ENCODE measurements around the gene RHOA. TPM values are rescaled to one million over a fixed set of nuclear protein-coding genes. Genes with fewer than 3 reads are reported as not detected.

RHOA gene
- total and polyA plus RNA-seq, 2 of the 13 experiments (the other 11 are each of a cell fraction or from before 2014, with no cell fraction given) = 131 to 177 TPM

DNA sequence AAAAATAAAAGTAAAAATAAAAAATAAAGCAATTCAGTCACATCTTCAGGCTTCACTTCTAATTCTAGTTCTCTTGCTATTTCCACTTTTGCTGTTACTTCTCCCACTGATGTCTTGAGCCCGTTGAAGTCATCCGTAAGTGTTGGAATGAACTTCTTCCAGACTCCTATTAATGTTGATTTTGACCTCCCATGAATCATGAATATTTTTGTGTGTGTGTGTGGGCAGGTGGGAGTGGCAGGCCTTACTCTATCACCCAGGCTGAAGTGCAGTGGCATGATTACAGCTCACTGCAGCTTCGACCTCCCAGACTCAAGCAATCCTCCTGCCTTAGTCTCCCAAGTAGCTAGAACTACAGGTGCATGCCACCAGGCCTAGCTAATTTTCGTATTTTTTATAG lies 82.6 kb downstream of the RHOA start:
- no peak for ATAC-seq
- Histone ChIP-seq H2AFZ (ENCODE audit: low read length) (no peak overlapping the region), H3K27me3 (ENCODE audit: control insufficient read depth in 1 of 2, insufficient read depth in 2 of 2, low read length in 2 of 2) (no peaks in the 10 kb centered on the region), H3K4me3 (replicated peaks in 1 of 3; ENCODE audit: insufficient read depth in 1 of 3, low read depth in 2 of 3, low read length in 3 of 3) (no peak overlapping the region), H3K9me3 (ENCODE audit: low read length) (no peaks in the 10 kb centered on the region), H4K20me1 (ENCODE audit: insufficient read depth, low read length) (no peaks in the 10 kb centered on the region), H3K9ac (ENCODE audit: insufficient read depth, low read depth, low read length) (no peak overlapping the region), H3K36me3 (replicated peaks in 1 of 2; ENCODE audit: control insufficient read depth in 1 of 2, insufficient read depth in 2 of 2, low read length in 2 of 2) (peaks cover 17 to 61% of the 10 kb centered on the region in 2 experiments), H3K4me2 (ENCODE audit: low read depth, low read length) (no peak overlapping the region), H3K79me2 (ENCODE audit: insufficient read depth, low read length) (no peaks in the 10 kb centered on the region), H3K4me1 (ENCODE audit: insufficient read depth, low read length) (no peaks in the 10 kb centered on the region), H3K27ac (ENCODE audit: extremely low read length, insufficient read depth, low read length) (no peak overlapping the region)
- no peak for DNase-seq (ENCODE audit: low spot score)
- no peak for FAIRE-seq
- BruUV-seq (replicated peaks) = no TSS peak
- intact Hi-C loops (cut with micrococcal nuclease; ENCODE audit: unreplicated experiment) = no loop called here
- ChIA-PET POLR2A (no interaction called here), CTCF (ENCODE audit: low intra/inter-chr PET ratio, low total read pairs) (no interaction called here)
- TF ChIP-seq GATAD1 (CRISPR knock-in tag; IDR thresholded peaks at IDR 0.05) = no peak
- TF ChIP-seq, protein P1, sequence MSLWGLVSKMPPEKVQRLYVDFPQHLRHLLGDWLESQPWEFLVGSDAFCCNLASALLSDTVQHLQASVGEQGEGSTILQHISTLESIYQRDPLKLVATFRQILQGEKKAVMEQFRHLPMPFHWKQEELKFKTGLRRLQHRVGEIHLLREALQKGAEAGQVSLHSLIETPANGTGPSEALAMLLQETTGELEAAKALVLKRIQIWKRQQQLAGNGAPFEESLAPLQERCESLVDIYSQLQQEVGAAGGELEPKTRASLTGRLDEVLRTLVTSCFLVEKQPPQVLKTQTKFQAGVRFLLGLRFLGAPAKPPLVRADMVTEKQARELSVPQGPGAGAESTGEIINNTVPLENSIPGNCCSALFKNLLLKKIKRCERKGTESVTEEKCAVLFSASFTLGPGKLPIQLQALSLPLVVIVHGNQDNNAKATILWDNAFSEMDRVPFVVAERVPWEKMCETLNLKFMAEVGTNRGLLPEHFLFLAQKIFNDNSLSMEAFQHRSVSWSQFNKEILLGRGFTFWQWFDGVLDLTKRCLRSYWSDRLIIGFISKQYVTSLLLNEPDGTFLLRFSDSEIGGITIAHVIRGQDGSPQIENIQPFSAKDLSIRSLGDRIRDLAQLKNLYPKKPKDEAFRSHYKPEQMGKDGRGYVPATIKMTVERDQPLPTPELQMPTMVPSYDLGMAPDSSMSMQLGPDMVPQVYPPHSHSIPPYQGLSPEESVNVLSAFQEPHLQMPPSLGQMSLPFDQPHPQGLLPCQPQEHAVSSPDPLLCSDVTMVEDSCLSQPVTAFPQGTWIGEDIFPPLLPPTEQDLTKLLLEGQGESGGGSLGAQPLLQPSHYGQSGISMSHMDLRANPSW (CRISPR knock-in tag; IDR thresholded peaks at IDR 0.05; ENCODE audit: borderline replicate concordance) = no peak
- no peak for TF ChIP-seq ZNF143 (CRISPR knock-in tag; IDR thresholded peaks at IDR 0.05)
- no peak for TF ChIP-seq ZNF547 (CRISPR knock-in tag; IDR thresholded peaks at IDR 0.05)
- no peak for TF ChIP-seq KLF9 (CRISPR knock-in tag; IDR thresholded peaks at IDR 0.05; ENCODE audit: low read depth)
- TF ChIP-seq, protein P2, sequence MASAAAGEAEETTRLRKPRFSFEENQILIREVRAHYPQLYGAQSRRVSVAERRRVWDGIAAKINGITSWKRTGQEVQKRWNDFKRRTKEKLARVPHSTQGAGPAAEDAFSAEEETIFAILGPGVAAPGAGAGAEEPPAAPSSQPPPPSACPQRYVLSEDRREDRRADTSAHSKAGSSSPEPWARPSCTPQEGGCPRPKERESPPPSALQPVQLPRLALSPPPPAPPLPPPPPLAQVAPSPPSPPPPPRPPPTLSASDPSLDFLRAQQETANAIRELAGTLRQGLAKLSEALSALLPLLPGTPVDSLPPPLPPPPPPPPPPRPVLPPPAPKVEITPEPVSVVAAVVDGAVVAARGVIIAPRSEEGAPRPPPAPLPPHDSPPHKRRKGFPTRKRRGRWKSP (CRISPR knock-in tag; IDR thresholded peaks at IDR 0.05) = no peak
- TF ChIP-seq, protein P3, sequence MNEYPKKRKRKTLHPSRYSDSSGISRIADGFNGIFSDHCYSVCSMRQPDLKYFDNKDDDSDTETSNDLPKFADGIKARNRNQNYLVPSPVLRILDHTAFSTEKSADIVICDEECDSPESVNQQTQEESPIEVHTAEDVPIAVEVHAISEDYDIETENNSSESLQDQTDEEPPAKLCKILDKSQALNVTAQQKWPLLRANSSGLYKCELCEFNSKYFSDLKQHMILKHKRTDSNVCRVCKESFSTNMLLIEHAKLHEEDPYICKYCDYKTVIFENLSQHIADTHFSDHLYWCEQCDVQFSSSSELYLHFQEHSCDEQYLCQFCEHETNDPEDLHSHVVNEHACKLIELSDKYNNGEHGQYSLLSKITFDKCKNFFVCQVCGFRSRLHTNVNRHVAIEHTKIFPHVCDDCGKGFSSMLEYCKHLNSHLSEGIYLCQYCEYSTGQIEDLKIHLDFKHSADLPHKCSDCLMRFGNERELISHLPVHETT (CRISPR knock-in tag; conservative IDR thresholded peaks at IDR 0.05) = no peak
- no peak for TF ChIP-seq KDM3A (CRISPR knock-in tag; IDR thresholded peaks at IDR 0.05; ENCODE audit: low read depth)
- TF ChIP-seq, protein P4, sequence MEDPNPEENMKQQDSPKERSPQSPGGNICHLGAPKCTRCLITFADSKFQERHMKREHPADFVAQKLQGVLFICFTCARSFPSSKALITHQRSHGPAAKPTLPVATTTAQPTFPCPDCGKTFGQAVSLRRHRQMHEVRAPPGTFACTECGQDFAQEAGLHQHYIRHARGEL (CRISPR knock-in tag; IDR thresholded peaks at IDR 0.05) = no peak
- no peak for TF ChIP-seq SP140L (CRISPR knock-in tag; IDR thresholded peaks at IDR 0.05; ENCODE audit: borderline replicate concordance)
- TF ChIP-seq, protein P5, sequence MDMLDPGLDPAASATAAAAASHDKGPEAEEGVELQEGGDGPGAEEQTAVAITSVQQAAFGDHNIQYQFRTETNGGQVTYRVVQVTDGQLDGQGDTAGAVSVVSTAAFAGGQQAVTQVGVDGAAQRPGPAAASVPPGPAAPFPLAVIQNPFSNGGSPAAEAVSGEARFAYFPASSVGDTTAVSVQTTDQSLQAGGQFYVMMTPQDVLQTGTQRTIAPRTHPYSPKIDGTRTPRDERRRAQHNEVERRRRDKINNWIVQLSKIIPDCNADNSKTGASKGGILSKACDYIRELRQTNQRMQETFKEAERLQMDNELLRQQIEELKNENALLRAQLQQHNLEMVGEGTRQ (IDR thresholded peaks at IDR 0.05; ENCODE audit: low read depth, low read length) = no peak
- TF ChIP-seq, protein P5 (CRISPR knock-in tag; IDR thresholded peaks at IDR 0.05; ENCODE audit: borderline replicate concordance) = no peak
- TF ChIP-seq CBX1 (IDR thresholded peaks at IDR 0.05; ENCODE audit: low read depth) = no peak
- TF ChIP-seq MATR3 (CRISPR knock-in tag; IDR thresholded peaks at IDR 0.05) = no peak
- TF ChIP-seq ZNF792 (CRISPR knock-in tag; IDR thresholded peaks at IDR 0.05) = no peak
- TF ChIP-seq ZNF431 (CRISPR knock-in tag; IDR thresholded peaks at IDR 0.05; ENCODE audit: borderline replicate concordance, low read depth) = no peak
- in situ Hi-C loops (cut with HindIII; ENCODE audit: extremely low pct_ligation_motif_present, low pct_unique_long_range_greater_than_20kb) = loop anchor here (25.0 kb wide), 1 partner anchor 108 kb away; the partner anchor contains the start of gene NICN1
- WGBS (ENCODE audit: low lambda C conversion rate) = 96% methylated on average over 4 of the region's 4 CpGs
